Adrenal gland (tissue), 12 donors: ENCODE data around the gene SHISAL1. TPM values are rescaled to one million over a fixed set of nuclear protein-coding genes. Genes with fewer than 3 reads are reported as not detected.

Experiments used
- DNase-seq, 7 donors: peaks; one replicate each; pipeline ENCODE4 v3.0.0-alpha.2; 2019 to 2020
- H3K27ac ChIP-seq, 5 donors: fragments of 200-600 bp; sonication (generic) in 4 of 5; 1 replicate in 3 of 5; 2 replicates in 2 of 5; pipeline versions ENCODE4 v1.5.1 to v1.8.0; 2016 to 2020; ENCODE audit warnings: mild to moderate bottlenecking in 1 of 5
- H3K27me3 ChIP-seq: fragments of 200-600 bp; 2 replicates; pipeline ENCODE4 v1.8.0; 2021
- H3K36me3 ChIP-seq, 2 donors: fragments of 200-600 bp; replicated peaks in 1 of 2; 1 replicate in 1 of 2; 2 replicates in 1 of 2; pipeline versions ENCODE4 v1.5.1 to v1.8.0; 2018 to 2022
- H3K4me1 ChIP-seq, 2 donors: fragments of 200-600 bp; replicated peaks in 1 of 2; 1 replicate in 1 of 2; 2 replicates in 1 of 2; pipeline versions ENCODE4 v1.5.1 to v1.8.0; 2018 to 2021
- H3K4me3 ChIP-seq, 4 donors: fragments of 200-600 bp; sonication (generic) in 3 of 4; one replicate each; pipeline ENCODE4 v1.5.1; 2016 to 2018
- H3K9me3 ChIP-seq, 3 donors: fragments of 200-600 bp; sonication (generic) in 1 of 3; replicated peaks in 1 of 3; 1 replicate in 2 of 3; 2 replicates in 1 of 3; pipeline versions ENCODE4 v1.5.1 to v1.8.0; 2016 to 2021
- POLR2A ChIP-seq, 2 donors: fragments of 450-650 bp; IDR thresholded peaks; one replicate each; pipeline ENCODE4 v1.6.1; 2017; ENCODE audit warnings: antibody characterized with exemption in 2 of 2, mild to moderate bottlenecking in 2 of 2, moderate library complexity in 1 of 2
- WGBS, 4 donors: extraction: QIAGEN DNeasy Blood & Tissue Kit in 2 of 4; methylation state at CpG; one replicate each; pipeline versions ENCODE4 v1.1.5 to v1.1.7; 2013 to 2017; 5-methylcytosine and 5-hydroxymethylcytosine counted together
- intact Hi-C, 2 donors: fragments of 100-400 bp; cut with DNase I; formaldehyde crosslinking; loops; one replicate each; pipeline versions ENCODE4 v1.14.1 to v1.15.0; 2022 to 2023
- polyA plus RNA-seq, 3 donors: library from polyadenylated mRNA; stranded (reverse); fragments of 200-250 nt in 2 of 3; fragments of 350-450 nt in 1 of 3; fragmentation: Illumina TruSeq in 1 of 3; extraction: RNeasy Lipid Tissue Mini Kit (QIAGEN cat#74804) in 1 of 3; gene quantifications; one replicate each; pipeline ENCODE4 v1.2.3, GENCODE V29; 2013 to 2014
- total RNA-seq, 9 donors: library from RNA; depleted of rRNA in 4 of 9; stranded (reverse); fragments of >200 nt in 4 of 9; fragments of 120-200 nt in 1 of 9; fragmentation: NEBNext Ultra II Directional in 1 of 9; extraction: Animal tissue kit (Norgen Biotek cat#: 25700) in 1 of 9; gene quantifications; one replicate each; pipeline versions ENCODE4 v1.1.0 to v1.2.4, GENCODE V29; 2013 to 2023
- TF ChIP-seq, protein P1 (sequence below), 6 experiments: fragments of 450-650 bp in 4 of 6; fragments of 200-600 bp in 2 of 6; sonication (generic) in 1 of 6; IDR thresholded peaks; 1 replicate in 5 of 6; 2 replicates in 1 of 6; pipeline versions ENCODE4 v1.5.1 to v1.8.0; 2016 to 2021; ENCODE audit warnings: antibody characterized with exemption in 6 of 6, mild to moderate bottlenecking in 2 of 6, moderate library complexity in 1 of 6
- donor health status: healthy with polysubstance abuse.
- donor health status: Bipolar disorder and iron deficiency.
- donor health status: DM: yes; HTN: yes; CAD: no.
- donor health status: DM: no; HTN: no; CAD: no.
- donor health status: DM: no; HTN: no; CAD: no.
- donor health status: DM: yes; HTN: yes; CAD: no.

Gene SHISAL1
- total and polyA plus RNA-seq, 12 donors = 0.33 to 2.4 (median 1.0) TPM

DNA sequence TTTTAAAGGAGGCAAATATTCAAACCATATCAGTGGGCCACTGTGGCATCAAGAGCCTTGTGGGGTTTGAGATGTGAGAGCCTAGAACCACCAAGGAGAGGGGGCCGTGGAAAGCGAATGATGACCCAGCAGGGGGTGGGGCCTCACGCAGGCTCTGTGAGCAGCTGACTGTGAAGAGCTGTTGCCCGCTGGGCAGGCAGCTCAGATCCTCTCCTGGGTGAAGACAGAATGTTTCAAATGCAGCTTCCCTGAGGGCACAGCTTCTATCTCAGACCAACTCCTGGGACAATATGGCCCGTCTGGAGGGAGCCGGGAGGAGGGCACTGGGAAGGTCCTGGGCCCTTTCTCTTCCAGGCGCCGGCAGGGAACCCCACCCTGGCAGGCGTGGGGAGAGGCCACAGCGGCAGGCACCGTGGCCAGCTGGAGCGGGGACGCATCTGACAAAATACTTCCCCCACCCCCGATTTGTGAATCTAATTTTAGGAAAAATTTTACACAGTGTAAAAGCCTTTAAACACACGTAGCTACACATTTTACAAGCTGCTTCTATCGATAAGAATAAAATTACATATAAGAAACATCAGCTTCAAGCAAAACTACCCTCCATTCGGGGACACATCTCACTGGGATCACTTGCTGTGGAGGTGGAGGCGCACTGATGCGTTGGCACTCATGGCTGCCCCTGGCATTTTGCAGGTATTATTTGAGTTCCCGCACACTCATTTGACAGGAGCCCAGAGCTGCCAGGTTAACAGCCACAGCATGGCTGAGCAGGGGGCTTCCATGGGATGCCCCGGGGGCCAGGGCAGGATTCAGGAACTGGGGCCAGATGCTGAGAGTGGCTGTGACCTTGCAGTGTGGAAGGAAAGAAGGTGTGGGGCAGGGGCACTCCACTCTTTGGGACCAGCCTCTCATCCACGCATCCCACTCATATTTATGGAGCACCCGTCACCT is 91.7 kb downstream of the SHISAL1 start:
- Histone ChIP-seq H3K4me3 (no peak overlapping the region), H3K27ac (no peak overlapping the region), H3K4me1 (no peaks in the 10 kb centered on the region), H3K27me3 (peaks cover 5% of the 10 kb centered on the region), H3K9me3 (no peaks in the 10 kb centered on the region), H3K36me3 (no peaks in the 10 kb centered on the region)
- peak in 1 of 7 donors; percentile 28 for DNase-seq
- no peak for TF ChIP-seq POLR2A (IDR thresholded peaks at IDR 0.05)
- TF ChIP-seq, protein P1, sequence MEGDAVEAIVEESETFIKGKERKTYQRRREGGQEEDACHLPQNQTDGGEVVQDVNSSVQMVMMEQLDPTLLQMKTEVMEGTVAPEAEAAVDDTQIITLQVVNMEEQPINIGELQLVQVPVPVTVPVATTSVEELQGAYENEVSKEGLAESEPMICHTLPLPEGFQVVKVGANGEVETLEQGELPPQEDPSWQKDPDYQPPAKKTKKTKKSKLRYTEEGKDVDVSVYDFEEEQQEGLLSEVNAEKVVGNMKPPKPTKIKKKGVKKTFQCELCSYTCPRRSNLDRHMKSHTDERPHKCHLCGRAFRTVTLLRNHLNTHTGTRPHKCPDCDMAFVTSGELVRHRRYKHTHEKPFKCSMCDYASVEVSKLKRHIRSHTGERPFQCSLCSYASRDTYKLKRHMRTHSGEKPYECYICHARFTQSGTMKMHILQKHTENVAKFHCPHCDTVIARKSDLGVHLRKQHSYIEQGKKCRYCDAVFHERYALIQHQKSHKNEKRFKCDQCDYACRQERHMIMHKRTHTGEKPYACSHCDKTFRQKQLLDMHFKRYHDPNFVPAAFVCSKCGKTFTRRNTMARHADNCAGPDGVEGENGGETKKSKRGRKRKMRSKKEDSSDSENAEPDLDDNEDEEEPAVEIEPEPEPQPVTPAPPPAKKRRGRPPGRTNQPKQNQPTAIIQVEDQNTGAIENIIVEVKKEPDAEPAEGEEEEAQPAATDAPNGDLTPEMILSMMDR (IDR thresholded peaks at IDR 0.05) = no peak
- WGBS, 4 donors = 79 to 83% (median 82%) methylated on average over 19 to 23 of the region's 23 CpGs
- intact Hi-C loops = no loop called here

DNA sequence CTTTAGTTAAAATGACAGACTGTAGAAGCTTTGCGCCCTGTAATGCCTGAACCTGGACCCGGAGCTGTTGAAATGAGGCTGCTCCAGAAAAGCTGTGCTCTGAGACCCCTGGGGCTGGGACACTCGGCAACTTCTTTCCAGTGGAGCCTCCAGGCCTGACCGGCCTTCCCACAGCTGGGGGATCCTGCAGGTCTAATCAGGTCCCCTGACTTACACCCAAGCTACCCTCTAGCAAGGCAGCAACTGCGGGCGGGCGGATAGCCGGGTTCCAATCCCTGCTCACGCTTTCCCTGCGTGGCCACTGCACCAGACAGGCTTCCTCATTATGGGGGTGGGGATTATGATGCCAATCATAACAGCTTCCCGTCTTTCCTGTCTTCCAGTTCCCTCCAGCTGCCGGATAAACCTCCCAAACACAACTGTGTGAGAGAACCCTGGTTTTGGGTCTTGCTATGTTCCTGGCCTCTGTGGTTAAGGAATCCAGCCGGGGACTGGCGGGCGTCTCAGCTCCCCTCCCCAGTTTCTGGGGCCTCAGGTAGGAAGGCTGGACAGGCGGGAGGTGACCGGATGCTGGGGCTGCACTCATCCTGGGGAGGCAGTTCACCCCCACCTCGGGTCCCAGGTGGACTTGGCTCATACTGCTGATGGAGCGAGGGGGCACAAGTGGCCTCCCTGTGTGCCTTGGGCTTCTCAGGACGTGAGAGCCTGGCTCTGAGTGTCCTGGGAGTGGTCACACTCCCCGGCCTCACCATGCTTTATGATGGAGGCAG is 93.5 kb downstream of the SHISAL1 start:
- H3K9me3 ChIP-seq = no peaks in the 10 kb centered on the region
- H3K36me3 ChIP-seq = no peaks in the 10 kb centered on the region
- DNase-seq = no peak
- intact Hi-C loops = no loop called here
- H3K4me3 ChIP-seq = no peak overlapping the region
- peaks cover 5% of the 10 kb centered on the region for H3K27me3 ChIP-seq
- no peaks in the 10 kb centered on the region for H3K4me1 ChIP-seq
- 80 to 88% (median 83%) methylated on average over 13 to 21 of the region's 21 CpGs for WGBS, 4 donors
- no peak for TF ChIP-seq POLR2A (IDR thresholded peaks at IDR 0.05)
- TF ChIP-seq, protein P1 (IDR thresholded peaks at IDR 0.05) = no peak
- no peak overlapping the region for H3K27ac ChIP-seq

DNA sequence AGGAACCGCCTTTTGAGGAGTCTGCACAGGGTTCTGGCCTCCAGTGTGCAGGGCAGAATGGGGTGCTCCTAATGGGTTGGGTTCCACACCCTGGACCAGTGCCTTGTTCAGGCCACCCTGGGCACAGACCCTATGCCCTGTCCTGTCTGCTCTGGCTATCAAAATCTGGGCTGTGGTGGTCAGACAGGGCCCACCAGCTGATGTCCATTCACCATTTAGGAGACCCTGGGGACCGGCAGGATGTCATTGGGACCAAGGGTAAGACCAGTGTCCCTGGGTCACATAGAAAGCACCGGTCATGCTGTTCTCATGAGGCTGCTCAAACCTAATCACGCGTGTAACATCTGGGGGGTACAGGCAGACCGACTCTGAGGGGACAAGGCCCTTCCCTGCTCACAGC is 94.7 kb downstream of the SHISAL1 start:
- WGBS, 4 donors = 86 to 100% (median 96%) methylated on average over 1 to 6 of the region's 6 CpGs
- DNase-seq = peak in 1 of 7 donors; percentile 12
- Histone ChIP-seq H3K27ac (no peak overlapping the region), H3K36me3 (no peaks in the 10 kb centered on the region), H3K9me3 (no peaks in the 10 kb centered on the region), H3K27me3 (peaks cover 5% of the 10 kb centered on the region), H3K4me3 (no peak overlapping the region), H3K4me1 (no peaks in the 10 kb centered on the region)
- TF ChIP-seq, protein P1 (IDR thresholded peaks at IDR 0.05) = no peak
- no peak for TF ChIP-seq POLR2A (IDR thresholded peaks at IDR 0.05)
- intact Hi-C loops = no loop called here

DNA sequence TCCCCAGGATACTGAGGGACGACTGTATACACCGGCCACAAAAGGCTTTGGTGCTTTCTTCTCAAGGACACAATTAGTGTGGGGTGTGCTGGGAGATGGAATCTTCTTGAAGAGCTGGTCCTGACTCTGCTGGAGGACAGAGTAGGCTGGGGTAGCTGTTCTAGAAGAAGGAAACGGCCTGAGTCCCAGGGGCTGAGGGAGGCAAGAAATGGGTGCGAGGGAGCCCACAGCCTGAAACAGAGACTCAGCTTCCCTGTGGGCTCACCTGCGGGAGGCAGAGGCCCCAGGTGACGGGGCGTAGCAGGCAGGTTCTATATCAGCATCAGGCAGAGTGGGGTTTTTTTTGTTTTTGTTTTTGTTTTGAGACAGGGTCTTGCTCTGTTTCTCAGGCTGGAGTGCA is 95.4 kb downstream of the SHISAL1 start:
- DNase-seq = peak in 1 of 7 donors; percentile 8
- Histone ChIP-seq H3K4me1 (no peaks in the 10 kb centered on the region), H3K4me3 (no peak overlapping the region), H3K9me3 (no peaks in the 10 kb centered on the region), H3K27me3 (peaks cover 5% of the 10 kb centered on the region), H3K36me3 (no peaks in the 10 kb centered on the region), H3K27ac (no peak overlapping the region)
- intact Hi-C loops = no loop called here
- TF ChIP-seq, protein P1 (IDR thresholded peaks at IDR 0.05) = no peak
- TF ChIP-seq POLR2A (IDR thresholded peaks at IDR 0.05) = no peak
- WGBS, 4 donors = 67 to 84% (median 76%) methylated on average over 7 of the region's 7 CpGs
